Measurements from ENCODE around the gene TPM1. TPM values are rescaled to one million over a fixed set of nuclear protein-coding genes. Genes with fewer than 3 reads are reported as not detected.

The TPM1 gene
- total RNA-seq = 244 and 951 TPM in 2 replicates

DNA sequence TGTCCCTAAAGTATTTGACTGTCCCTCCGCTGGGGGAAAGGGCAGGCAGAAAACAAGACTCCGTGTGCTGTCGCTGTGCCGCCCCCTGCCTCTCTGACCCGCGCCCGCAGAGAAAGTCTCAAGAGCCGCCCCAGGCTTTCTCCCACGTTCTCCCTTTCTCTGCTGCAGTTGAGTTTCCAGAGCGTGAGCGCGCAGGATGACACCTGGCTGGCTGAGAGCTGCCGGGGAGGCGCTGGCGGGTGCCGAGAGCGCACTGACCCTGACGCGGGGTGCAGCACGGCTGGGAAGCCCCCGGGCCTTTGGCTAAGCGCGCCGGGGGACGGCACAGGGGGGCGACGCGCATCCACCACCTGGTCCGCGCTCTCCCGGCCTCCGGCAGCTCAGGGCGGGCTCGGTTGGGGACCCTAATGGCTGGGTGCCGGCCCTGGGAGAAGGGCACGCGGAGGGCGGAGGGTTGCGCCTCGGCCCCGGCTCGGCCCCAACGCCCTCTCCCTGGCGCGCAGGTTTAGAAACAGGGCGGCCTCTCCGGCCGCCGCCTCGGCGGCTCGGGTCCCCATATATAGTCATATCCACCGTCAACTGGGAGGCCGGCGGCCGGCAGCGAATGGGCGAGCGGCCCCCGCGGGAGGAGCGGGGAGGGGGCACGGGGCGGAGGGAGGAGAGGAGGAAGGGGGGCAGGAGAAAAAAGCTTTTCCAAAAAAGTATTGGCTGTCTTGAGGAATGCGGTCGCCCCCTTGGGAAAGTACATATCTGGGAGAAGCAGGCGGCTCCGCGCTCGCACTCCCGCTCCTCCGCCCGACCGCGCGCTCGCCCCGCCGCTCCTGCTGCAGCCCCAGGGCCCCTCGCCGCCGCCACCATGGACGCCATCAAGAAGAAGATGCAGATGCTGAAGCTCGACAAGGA is at the start of gene TPM1:
TPM1 (plus strand) TSS at position 774 of the 903 bp plus-strand sequence; CDS start at position 857, 83 bp downstream.

Other genes with a start within 250 kb of the TPM1 start
- 22.3 and 48.6 TPM in 2 replicates for gene LACTB, start 79.1 kb downstream of the TPM1 start, total RNA-seq
- gene RPS27L, start 114.7 kb downstream of the TPM1 start, total RNA-seq = 332 and 362 TPM in 2 replicates
- gene RAB8B, start 146.9 kb downstream of the TPM1 start, total RNA-seq = 31.4 and 60.8 TPM in 2 replicates
- gene APH1B, start 234.9 kb downstream of the TPM1 start, total RNA-seq = 13.4 and 16.0 TPM in 2 replicates

Data from bladder microvascular endothelial cell (primary cell).